A549 (cell line): ENCODE measurements around the gene SMTN. TPM values are rescaled to one million over a fixed set of nuclear protein-coding genes. Genes with fewer than 3 reads are reported as not detected.
"Not testable (repeated sequence)": the region's sequence is repeated elsewhere in the genome, so short reads cannot be mapped to it uniquely, and the experiment has no call there.

ENCODE experiments used
- ATAC-seq, 2 experiments: fragments of 200-7000 bp in 1 of 2; fragments of >200 bp in 1 of 2; cut with Nextera tagmentation in 1 of 2; cut with Tn5 transposase in 1 of 2; 3 replicates each; pipeline versions ENCODE4 v1.8.0 to v1.9.1; 2018 to 2020; ENCODE audit warnings: mild to moderate bottlenecking in 1 of 2, moderate library complexity in 1 of 2
- CTCF ChIA-PET: fragments of 300-600 bp; sonication (Branson Sonifier 250); formaldehyde crosslinking; extraction: SDS; loops from one replicate; lab custom pipeline; 2021; ENCODE audit warnings: antibody characterized with exemption, inconsistent platforms; lab: Yijun Ruan, JAX
- POLR2A ChIA-PET: fragments of 350-600 bp; formaldehyde crosslinking; extraction: SDS; loops from one replicate; lab custom pipeline; 2021; ENCODE audit warnings: antibody characterized with exemption, inconsistent platforms; lab: Yijun Ruan, JAX
- DNase-seq, 2 experiments: peaks; one replicate each; pipeline versions ENCODE4 v3.0.0 to v3.0.0-alpha.2; 2011 to 2016; ENCODE audit warnings: low read depth in 1 of 2, low spot score in 1 of 2
- FAIRE-seq: peaks from 2 replicates; lab custom pipeline; 2011; peaks lifted over from hg19 to GRCh38; lab: Jason Lieb, UNC
- H3K27ac ChIP-seq, 2 experiments: fragments of >200 bp; sonication (Bioruptor Twin); formaldehyde crosslinking; 3 replicates each; pipeline ENCODE4 v1.5.1; 2016 to 2017
- H3K4me1 ChIP-seq: fragments of >200 bp; sonication (Bioruptor Twin); formaldehyde crosslinking; 3 replicates; pipeline ENCODE4 v1.6.1; 2016
- H3K4me2 ChIP-seq: fragments of >200 bp; sonication (Bioruptor Twin); formaldehyde crosslinking; 3 replicates; pipeline ENCODE4 v1.6.1; 2016
- H3K4me3 ChIP-seq: fragments of >200 bp; sonication (Bioruptor Twin); formaldehyde crosslinking; 3 replicates; pipeline ENCODE4 v1.5.1; 2016
- H3K9me3 ChIP-seq: fragments of >200 bp; sonication (Bioruptor Twin); formaldehyde crosslinking; 3 replicates; pipeline ENCODE4 v1.6.1; 2016
- CHD2 ChIP-seq: fragments of 150-350 bp; IDR thresholded peaks from 2 replicates; pipeline ENCODE4 v1.6.1; 2014; ENCODE audit warnings: low read length; ENCODE audit not compliant: partially characterized antibody
- CTCF ChIP-seq: fragments of >200 bp; sonication (Bioruptor Twin); formaldehyde crosslinking; IDR thresholded peaks from 3 replicates; pipeline ENCODE4 v1.5.1; 2016
- E2F6 ChIP-seq: IDR thresholded peaks from 2 replicates; pipeline ENCODE4 v1.6.1; 2012; ENCODE audit warnings: low read depth, borderline replicate concordance
- EHMT2 ChIP-seq: fragments of 200-600 bp; sonication (generic); IDR thresholded peaks from 2 replicates; pipeline ENCODE4 v1.6.1; 2016; ENCODE audit warnings: antibody characterized with exemption, low read depth, mild to moderate bottlenecking, moderate library complexity
- ELK1 ChIP-seq: fragments of 150-350 bp; IDR thresholded peaks from 2 replicates; pipeline ENCODE4 v1.6.1; 2014; ENCODE audit warnings: low read depth, mild to moderate bottlenecking, low read length
- FOSB ChIP-seq: fragments of 250-450 bp; sonication (Bioruptor Pico); IDR thresholded peaks from 2 replicates; pipeline ENCODE4 v1.5.0; 2020; ENCODE audit warnings: mild to moderate bottlenecking, moderate library complexity
- FOSL2 ChIP-seq, 2 experiments: fragments of 450-650 bp in 1 of 2; fragments of >200 bp in 1 of 2; sonication (Bioruptor Twin) in 1 of 2; formaldehyde crosslinking; IDR thresholded peaks; 2 replicates each; pipeline versions ENCODE4 v1.5.0 to v1.6.1; 2016 to 2020; ENCODE audit warnings: mild to moderate bottlenecking in 1 of 2, moderate library complexity in 1 of 2
- FOXS1 ChIP-seq: fragments of 250-450 bp; sonication (Bioruptor Pico); IDR thresholded peaks from 2 replicates; pipeline ENCODE4 v1.5.0; 2020; ENCODE audit warnings: mild to moderate bottlenecking, moderate library complexity
- HEYL ChIP-seq: fragments of 250-450 bp; sonication (Bioruptor Pico); IDR thresholded peaks from 2 replicates; pipeline ENCODE4 v1.8.0; 2021; ENCODE audit warnings: mild to moderate bottlenecking, moderate library complexity
- HMGXB4 ChIP-seq: fragments of 250-450 bp; sonication (Bioruptor Pico); IDR thresholded peaks from 2 replicates; pipeline ENCODE4 v1.5.0; 2021; ENCODE audit warnings: mild to moderate bottlenecking, moderate library complexity, borderline replicate concordance
- HOXA7 ChIP-seq: fragments of 250-450 bp; sonication (Bioruptor Pico); IDR thresholded peaks from 2 replicates; pipeline ENCODE4 v1.5.0; 2020; ENCODE audit warnings: mild to moderate bottlenecking, moderate library complexity
- JUNB ChIP-seq: fragments of >200 bp; sonication (Bioruptor Twin); formaldehyde crosslinking; IDR thresholded peaks from 2 replicates; pipeline ENCODE4 v1.6.1; 2016
- KDM5A ChIP-seq: fragments of 200-600 bp; sonication (generic); IDR thresholded peaks from 2 replicates; pipeline ENCODE4 v1.6.1; 2016; ENCODE audit warnings: antibody characterized with exemption, mild to moderate bottlenecking
- MAFK ChIP-seq: fragments of 450-650 bp; IDR thresholded peaks from 2 replicates; pipeline ENCODE4 v1.6.1; 2014; ENCODE audit not compliant: partially characterized antibody
- MAZ ChIP-seq: fragments of 150-350 bp; IDR thresholded peaks from 2 replicates; pipeline ENCODE4 v1.6.1; 2014; ENCODE audit warnings: antibody characterized with exemption, low read depth, low read length, borderline replicate concordance
- NFE2L2 ChIP-seq: fragments of 150-350 bp; conservative IDR thresholded peaks from 2 replicates; pipeline ENCODE4 v1.6.1; 2014; ENCODE audit warnings: low read length
- NR3C1 ChIP-seq: fragments of >200 bp; sonication (Bioruptor Twin); formaldehyde crosslinking; IDR thresholded peaks from 3 replicates; pipeline ENCODE4 v1.6.1; 2017
- RARB ChIP-seq: fragments of 250-450 bp; sonication (Bioruptor Pico); IDR thresholded peaks from 2 replicates; pipeline ENCODE4 v1.8.0; 2021; ENCODE audit warnings: mild to moderate bottlenecking, moderate library complexity
- RNF2 ChIP-seq: fragments of 200-600 bp; sonication (generic); IDR thresholded peaks from 2 replicates; pipeline ENCODE4 v1.6.1; 2016; ENCODE audit warnings: low read depth, mild to moderate bottlenecking, antibody characterized with exemption, moderate library complexity, borderline replicate concordance
- SREBF2 ChIP-seq: fragments of 450-650 bp; IDR thresholded peaks from 2 replicates; pipeline ENCODE4 v1.6.1; 2014; ENCODE audit warnings: mild to moderate bottlenecking, moderate library complexity
- ZFP36 ChIP-seq: fragments of 450-650 bp; IDR thresholded peaks from 2 replicates; pipeline ENCODE4 v1.6.1; 2014; ENCODE audit warnings: borderline replicate concordance; ENCODE audit not compliant: partially characterized antibody
- ZNF302 ChIP-seq: fragments of 250-450 bp; sonication (Bioruptor Pico); IDR thresholded peaks from 2 replicates; pipeline ENCODE4 v1.9.0; 2021; ENCODE audit warnings: inconsistent platforms, mild to moderate bottlenecking, moderate library complexity
- WGBS: methylation state at CpG from one replicate; pipeline ENCODE4 v1.1.6; 2017; ENCODE audit errors: missing lambda C conversion rate; 5-methylcytosine and 5-hydroxymethylcytosine counted together
- polyA plus RNA-seq, 4 experiments: library from polyadenylated mRNA; depleted of rRNA in 3 of 4; stranded (reverse); fragments of >200 nt; fragmentation: RNase III in 1 of 4; extraction: RNeasy Plus Mini Kit Qiagen cat#74134 plus additional on column Dnase treatment in 1 of 4; gene quantifications; 2 replicates in 3 of 4; 3 replicates in 1 of 4; pipeline ENCODE4 v1.2.3, GENCODE V29; 2011 to 2017

Gene SMTN
- polyA plus RNA-seq, 2 of the 4 experiments (the other 2 are of a cell fraction): 12.7 to 33.1 TPM

- 92% methylated on average over 9 of the region's 9 CpGs for WGBS
- H3K4me3 ChIP-seq, H3K27ac ChIP-seq, ATAC-seq, H3K4me1 ChIP-seq, H3K4me2 ChIP-seq, DNase-seq, H3K9me3 ChIP-seq, FAIRE-seq, POLR2A ChIA-PET: not testable (repeated sequence)
- CTCF ChIA-PET: interaction anchor here (2.8 kb wide), 1 partner anchor 10 kb away, joined by 10 read pairs; no protein-coding TSS in a partner anchor
These were observed 8.0 kb upstream of the SMTN start for GRCh38 chr22:31073125-31073524.

- CTCF ChIA-PET: interaction anchor here (2.8 kb wide), 1 partner anchor 9 kb away, joined by 10 read pairs; no protein-coding TSS in a partner anchor
These were observed 7.5 kb upstream of the SMTN start for GRCh38 chr22:31073545-31074145.

GRCh38 chr22:31075961-31076360, 5.2 kb upstream of the SMTN start:
- DNase-seq: no peak
- Histone ChIP-seq H3K9me3 (no peaks in the 10 kb centered on the region), H3K4me3 (no peak overlapping the region), H3K27ac (no peak overlapping the region), H3K4me2 (no peak overlapping the region), H3K4me1 (no peaks in the 10 kb centered on the region)
- TF ChIP-seq ZFP36 (no peak), MAFK (peak; percentile 68), CHD2 (no peak)
- WGBS: 87% methylated on average over 9 of the region's 15 CpGs
- ATAC-seq: no peak
- FAIRE-seq: no peak
- ChIA-PET POLR2A (no interaction called here), CTCF (no interaction called here)

More at GRCh38 chr22:31073545-31074145, 7.5 kb upstream of the SMTN start:
- DNase-seq, H3K27ac ChIP-seq, POLR2A ChIA-PET, FAIRE-seq, H3K4me3 ChIP-seq, H3K4me2 ChIP-seq, H3K9me3 ChIP-seq, H3K4me1 ChIP-seq, ATAC-seq: not testable (repeated sequence)
- 54% methylated on average over 4 of the region's 5 CpGs for WGBS

GRCh38 chr22:31077681-31078080, 3.4 kb upstream of the SMTN start:
- Histone ChIP-seq H3K4me2 (no peak overlapping the region), H3K27ac (no peak overlapping the region), H3K4me3 (no peak overlapping the region)
- CTCF ChIA-PET: no interaction called here
- FAIRE-seq: no peak
- WGBS: 88% methylated on average over 6 of the region's 6 CpGs
- TF ChIP-seq ELK1 (no peak), HMGXB4 (CRISPR knock-in tag) (no peak), NFE2L2 (no peak), EHMT2 (no peak), HEYL (CRISPR knock-in tag) (no peak), ZNF302 (no peak), MAZ (no peak), RARB (CRISPR knock-in tag) (no peak), SREBF2 (no peak), MAFK (no peak), E2F6 (no peak), NR3C1 (no peak), FOXS1 (CRISPR knock-in tag) (no peak), RNF2 (no peak), FOSB (CRISPR knock-in tag) (no peak), JUNB (no peak), FOSL2 (IDR thresholded peaks at IDR 0.05) (no peak), FOSL2 (CRISPR knock-in tag; IDR thresholded peaks at IDR 0.05) (no peak), CTCF (no peak), KDM5A (no peak), HOXA7 (CRISPR knock-in tag) (no peak)
- TF ChIP-seq, all 56 proteins: peak for 0
- Histone ChIP-seq H3K4me1 (peaks cover 10% of the 10 kb centered on the region), H3K9me3 (no peaks in the 10 kb centered on the region)
- ATAC-seq (no peak), DNase-seq (no peak)
- POLR2A ChIA-PET: no interaction called here

- H3K27ac ChIP-seq, FAIRE-seq, POLR2A ChIA-PET, DNase-seq, ATAC-seq, H3K4me3 ChIP-seq, H3K9me3 ChIP-seq, H3K4me2 ChIP-seq: not testable (repeated sequence)
- peaks cover 17% of the 10 kb centered on the region for H3K4me1 ChIP-seq
- CTCF ChIA-PET: interaction anchor here (0.8 to 2.8 kb wide), 2 partner anchors 16 to 29 kb away, joined by 3 to 9 read pairs; partner anchors contain the start of gene SELENOM
- 87% methylated on average over 2 of the region's 2 CpGs for WGBS
These were observed 2.7 kb upstream of the SMTN start for GRCh38 chr22:31078389-31078788.
